Measurements from ENCODE around the gene ALKBH7.

DNA sequence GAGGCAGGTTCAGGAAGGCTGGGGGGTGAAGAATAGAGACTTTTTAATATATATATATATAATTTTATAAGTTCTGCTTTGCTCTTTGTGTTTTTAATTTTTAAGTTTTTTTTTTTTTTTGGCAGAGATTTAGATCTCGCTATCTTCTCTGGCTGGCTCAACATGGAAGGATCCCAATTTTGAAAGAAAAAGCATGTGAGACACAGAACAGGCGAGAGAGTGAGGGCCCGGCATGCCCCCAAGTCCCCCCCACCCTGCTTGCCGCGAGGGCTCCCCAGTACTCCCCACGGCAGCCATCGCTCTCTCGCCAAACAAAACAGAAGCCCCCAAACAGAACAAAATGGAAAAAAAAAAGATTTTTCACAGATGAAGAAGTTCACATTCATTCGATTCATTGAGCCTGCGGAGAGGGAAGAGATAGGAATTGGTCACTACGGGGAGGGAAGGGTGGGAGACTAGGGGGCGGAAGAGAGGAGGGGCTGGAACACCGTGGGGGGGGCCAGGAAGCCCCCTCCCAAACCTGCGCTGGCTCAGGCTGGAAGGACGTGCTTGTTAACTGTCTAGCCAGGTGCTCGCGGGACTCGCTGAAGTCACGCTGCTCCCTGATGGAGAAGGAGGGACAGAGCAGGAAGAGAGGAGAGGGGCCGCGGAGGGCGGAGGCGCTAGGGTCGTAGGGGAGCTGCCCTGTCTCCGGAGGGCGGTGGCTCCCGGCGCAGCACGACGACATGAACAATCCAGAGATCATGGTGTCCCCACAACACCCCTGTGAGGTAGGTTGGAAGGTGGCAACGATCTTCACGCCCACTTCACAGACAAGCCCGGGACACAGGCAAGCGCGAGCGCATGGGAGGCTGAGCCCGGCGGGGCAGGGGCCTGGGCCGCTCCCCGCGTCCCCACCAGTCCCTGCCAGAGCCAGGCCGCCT, 41.4 kb downstream of the ALKBH7 start:
- TF ChIP-seq, protein P1, sequence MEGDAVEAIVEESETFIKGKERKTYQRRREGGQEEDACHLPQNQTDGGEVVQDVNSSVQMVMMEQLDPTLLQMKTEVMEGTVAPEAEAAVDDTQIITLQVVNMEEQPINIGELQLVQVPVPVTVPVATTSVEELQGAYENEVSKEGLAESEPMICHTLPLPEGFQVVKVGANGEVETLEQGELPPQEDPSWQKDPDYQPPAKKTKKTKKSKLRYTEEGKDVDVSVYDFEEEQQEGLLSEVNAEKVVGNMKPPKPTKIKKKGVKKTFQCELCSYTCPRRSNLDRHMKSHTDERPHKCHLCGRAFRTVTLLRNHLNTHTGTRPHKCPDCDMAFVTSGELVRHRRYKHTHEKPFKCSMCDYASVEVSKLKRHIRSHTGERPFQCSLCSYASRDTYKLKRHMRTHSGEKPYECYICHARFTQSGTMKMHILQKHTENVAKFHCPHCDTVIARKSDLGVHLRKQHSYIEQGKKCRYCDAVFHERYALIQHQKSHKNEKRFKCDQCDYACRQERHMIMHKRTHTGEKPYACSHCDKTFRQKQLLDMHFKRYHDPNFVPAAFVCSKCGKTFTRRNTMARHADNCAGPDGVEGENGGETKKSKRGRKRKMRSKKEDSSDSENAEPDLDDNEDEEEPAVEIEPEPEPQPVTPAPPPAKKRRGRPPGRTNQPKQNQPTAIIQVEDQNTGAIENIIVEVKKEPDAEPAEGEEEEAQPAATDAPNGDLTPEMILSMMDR (IDR thresholded peaks at IDR 0.05) = no peak
- TF ChIP-seq POLR2A (IDR thresholded peaks at IDR 0.05; ENCODE audit: low read depth) = no peak
